Measurements from ENCODE around the gene CHST15.

Gene CHST15

GRCh38 chr10:124050021-124051015, 43.1 kb downstream of the CHST15 start:
- H3K27me3 Mint-ChIP-seq: peaks cover 43% of the 10 kb centered on the region
- no peaks in the 10 kb centered on the region for H3K36me3 Mint-ChIP-seq
- no peak for DNase-seq
- CTCF ChIA-PET: no interaction called here
- H3K27ac Mint-ChIP-seq: peak overlapping the region; percentile 24
- no peaks in the 10 kb centered on the region for H3K9me3 Mint-ChIP-seq
- H3K4me3 Mint-ChIP-seq: no peak overlapping the region
- no peaks in the 10 kb centered on the region for H3K4me1 Mint-ChIP-seq

GRCh38 chr10:124049484-124049883, 43.9 kb downstream of the CHST15 start:
- CTCF ChIA-PET: no interaction called here
- peaks cover 43% of the 10 kb centered on the region for H3K27me3 Mint-ChIP-seq
- H3K4me3 Mint-ChIP-seq: no peak overlapping the region
- no peaks in the 10 kb centered on the region for H3K36me3 Mint-ChIP-seq
- no peak for DNase-seq
- no peak overlapping the region for H3K27ac Mint-ChIP-seq
- no peaks in the 10 kb centered on the region for H3K9me3 Mint-ChIP-seq
- H3K4me1 Mint-ChIP-seq: no peaks in the 10 kb centered on the region

GRCh38 chr10:124048371-124049290, 44.8 kb downstream of the CHST15 start:
- no peak overlapping the region for H3K4me3 Mint-ChIP-seq
- H3K27ac Mint-ChIP-seq: no peak overlapping the region
- peaks cover 3% of the 10 kb centered on the region for H3K4me1 Mint-ChIP-seq
- no peaks in the 10 kb centered on the region for H3K36me3 Mint-ChIP-seq
- H3K9me3 Mint-ChIP-seq: no peaks in the 10 kb centered on the region
- CTCF ChIA-PET: interaction anchor here (0.6 kb wide), 1 partner anchor 35 kb away, joined by 3 read pairs; no protein-coding TSS in a partner anchor
- DNase-seq: no peak
- peaks cover 52% of the 10 kb centered on the region for H3K27me3 Mint-ChIP-seq

GRCh38 chr10:124047427-124048152, 45.8 kb downstream of the CHST15 start:
- H3K9me3 Mint-ChIP-seq: no peaks in the 10 kb centered on the region
- H3K27me3 Mint-ChIP-seq: peaks cover 58% of the 10 kb centered on the region
- H3K4me1 Mint-ChIP-seq: peaks cover 14% of the 10 kb centered on the region
- DNase-seq: no peak
- no peak overlapping the region for H3K27ac Mint-ChIP-seq
- CTCF ChIA-PET: no interaction called here
- H3K4me3 Mint-ChIP-seq: no peak overlapping the region
- H3K36me3 Mint-ChIP-seq: no peaks in the 10 kb centered on the region

- H3K4me1 Mint-ChIP-seq: peaks cover 21% of the 10 kb centered on the region
- no peak overlapping the region for H3K27ac Mint-ChIP-seq
- CTCF ChIA-PET: no interaction called here
- peaks cover 67% of the 10 kb centered on the region for H3K27me3 Mint-ChIP-seq
- no peak for DNase-seq
- H3K36me3 Mint-ChIP-seq: no peaks in the 10 kb centered on the region
- H3K4me3 Mint-ChIP-seq: no peak overlapping the region
- H3K9me3 Mint-ChIP-seq: no peaks in the 10 kb centered on the region
These were observed 47.5 kb downstream of the CHST15 start for GRCh38 chr10:124045801-124046355.

GRCh38 chr10:124045276-124045675, 48.1 kb downstream of the CHST15 start:
- no peak for DNase-seq
- H3K4me1 Mint-ChIP-seq: peaks cover 21% of the 10 kb centered on the region
- H3K4me3 Mint-ChIP-seq: no peak overlapping the region
- H3K27me3 Mint-ChIP-seq: peaks cover 66% of the 10 kb centered on the region
- no peaks in the 10 kb centered on the region for H3K9me3 Mint-ChIP-seq
- CTCF ChIA-PET: no interaction called here
- H3K36me3 Mint-ChIP-seq: no peaks in the 10 kb centered on the region
- no peak overlapping the region for H3K27ac Mint-ChIP-seq

- no peak overlapping the region for H3K4me3 Mint-ChIP-seq
- no peak overlapping the region for H3K27ac Mint-ChIP-seq
- DNase-seq: no peak
- no peaks in the 10 kb centered on the region for H3K36me3 Mint-ChIP-seq
- CTCF ChIA-PET: interaction anchor here (1.1 kb wide), 1 partner anchor 30 kb away, joined by 3 read pairs; no protein-coding TSS in a partner anchor
- peaks cover 21% of the 10 kb centered on the region for H3K4me1 Mint-ChIP-seq
- H3K27me3 Mint-ChIP-seq: peaks cover 64% of the 10 kb centered on the region
- H3K9me3 Mint-ChIP-seq: no peaks in the 10 kb centered on the region
These were observed 49.1 kb downstream of the CHST15 start for GRCh38 chr10:124044143-124044862.

GRCh38 chr10:124043310-124044142, 49.9 kb downstream of the CHST15 start:
- CTCF ChIA-PET: interaction anchor here (1.1 kb wide), 1 partner anchor 31 kb away, joined by 3 read pairs; no protein-coding TSS in a partner anchor
- DNase-seq: peak; percentile 33
- Mint-ChIP-seq H3K9me3 (no peaks in the 10 kb centered on the region), H3K4me1 (peaks cover 21% of the 10 kb centered on the region), H3K36me3 (no peaks in the 10 kb centered on the region), H3K27ac (no peak overlapping the region), H3K27me3 (peaks cover 68% of the 10 kb centered on the region), H3K4me3 (no peak overlapping the region)

- CTCF ChIA-PET: interaction anchor here (1.1 kb wide), 1 partner anchor 32 kb away, joined by 3 read pairs; no protein-coding TSS in a partner anchor
- Mint-ChIP-seq H3K27ac (no peak overlapping the region), H3K27me3 (peaks cover 64% of the 10 kb centered on the region), H3K4me1 (peaks cover 21% of the 10 kb centered on the region), H3K9me3 (no peaks in the 10 kb centered on the region), H3K36me3 (no peaks in the 10 kb centered on the region), H3K4me3 (no peak overlapping the region)
- no peak for DNase-seq
These were observed 50.6 kb downstream of the CHST15 start for GRCh38 chr10:124042656-124043309.

GRCh38 chr10:124041675-124042445, 51.5 kb downstream of the CHST15 start:
- Mint-ChIP-seq H3K27me3 (peaks cover 62% of the 10 kb centered on the region), H3K27ac (no peak overlapping the region), H3K9me3 (no peaks in the 10 kb centered on the region), H3K4me3 (no peak overlapping the region), H3K36me3 (no peaks in the 10 kb centered on the region), H3K4me1 (peaks cover 21% of the 10 kb centered on the region)
- no peak for DNase-seq
- CTCF ChIA-PET: no interaction called here

- peaks cover 31% of the 10 kb centered on the region for H3K4me1 Mint-ChIP-seq
- H3K27ac Mint-ChIP-seq: no peak overlapping the region
- peaks cover 58% of the 10 kb centered on the region for H3K27me3 Mint-ChIP-seq
- DNase-seq: no peak
- H3K36me3 Mint-ChIP-seq: no peaks in the 10 kb centered on the region
- H3K9me3 Mint-ChIP-seq: no peaks in the 10 kb centered on the region
- CTCF ChIA-PET: no interaction called here
- no peak overlapping the region for H3K4me3 Mint-ChIP-seq
These were observed 52.8 kb downstream of the CHST15 start for GRCh38 chr10:124040451-124041188.
